Activated CD8-positive, alpha-beta memory T cell treated with anti-CD3 and anti-CD28 coated beads, Interleukin-2, amount 50 U/mL, for 24 hours (primary cell): ENCODE measurements around the gene VCP.

Experiments
- DNase-seq: peaks from one replicate; pipeline ENCODE4 v3.0.0-alpha.2; 2020; ENCODE audit errors: extremely low read depth

Gene VCP

DNA sequence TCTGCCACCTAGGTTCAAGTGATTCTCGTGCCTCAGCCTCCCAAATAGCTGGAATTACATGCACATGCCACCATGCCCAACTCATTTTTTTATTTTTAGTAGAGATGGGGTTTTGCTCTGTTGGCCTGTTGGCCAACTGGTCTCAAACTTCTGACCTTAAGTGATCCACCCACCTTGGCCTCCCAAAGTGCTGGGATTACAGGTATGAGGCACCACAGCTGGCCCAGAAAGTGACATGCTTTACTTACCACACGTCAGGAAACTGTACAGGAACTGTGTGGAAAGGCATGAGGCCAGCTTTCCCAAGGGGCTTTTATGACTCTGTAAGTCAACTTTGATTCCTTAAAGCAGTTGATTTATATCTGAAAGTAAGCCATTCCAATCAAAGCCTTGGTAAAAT is 57.9 kb downstream of the VCP start:
- no peak for DNase-seq

DNA sequence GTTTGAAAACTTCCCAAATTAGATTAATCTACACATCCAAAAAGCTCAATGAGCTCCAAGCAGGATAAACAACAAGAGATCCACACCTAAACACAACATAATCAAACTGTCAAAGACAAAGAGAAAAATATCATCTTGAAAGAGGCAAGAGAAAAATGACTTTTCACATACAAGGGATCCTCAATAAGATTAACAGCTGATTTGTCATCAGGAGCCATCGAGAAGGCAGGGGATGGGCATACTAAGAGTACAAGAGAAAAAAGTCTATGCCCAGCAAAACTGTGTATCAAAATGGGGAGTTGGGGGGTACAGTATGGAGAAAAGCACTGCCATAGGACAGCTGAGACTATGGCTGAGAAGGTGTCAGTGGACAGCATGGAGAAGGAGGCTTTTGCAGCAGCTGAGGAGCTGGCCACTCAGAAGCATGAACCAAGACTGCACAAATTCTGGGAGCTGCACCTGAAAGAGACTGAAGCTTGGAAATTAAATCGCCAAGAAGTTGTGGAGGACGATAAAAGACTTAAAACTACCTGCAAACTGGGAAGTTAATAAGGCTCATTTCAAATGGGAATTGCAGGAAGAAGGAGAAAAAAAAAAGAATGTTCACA is 62.0 kb downstream of the VCP start:
- DNase-seq = no peak
